GM06990 (cell line): Measurements from ENCODE around the gene APOBEC3A.
A peak's percentile ranks its signal among the peaks of the same experiment; 100 is the strongest.

Source experiments
- DNase-seq: peaks from one replicate; pipeline ENCODE4 v3.0.0-alpha.2; 2011; ENCODE audit not compliant: insufficient read length; ENCODE audit errors: extremely low read depth
- H3K27me3 ChIP-seq: replicated peaks from 2 replicates; pipeline ENCODE4 v1.6.0; 2011; ENCODE audit warnings: low read length; ENCODE audit not compliant: control insufficient read depth, insufficient read depth
- H3K36me3 ChIP-seq: 2 replicates; pipeline ENCODE4 v1.5.1; 2011; ENCODE audit warnings: low read length; ENCODE audit not compliant: control insufficient read depth, insufficient read depth
- H3K4me3 ChIP-seq: replicated peaks from 2 replicates; pipeline ENCODE4 v1.5.1; 2011; ENCODE audit warnings: low read depth, mild to moderate bottlenecking, control low read depth, low read length
- TF ChIP-seq, protein P1 (sequence below): IDR thresholded peaks from 2 replicates; pipeline ENCODE4 v1.5.1; 2011; ENCODE audit warnings: low read length, control low read depth, mild to moderate bottlenecking, inconsistent platforms; ENCODE audit not compliant: insufficient read depth, poor library complexity, severe bottlenecking

Gene APOBEC3A

DNA sequence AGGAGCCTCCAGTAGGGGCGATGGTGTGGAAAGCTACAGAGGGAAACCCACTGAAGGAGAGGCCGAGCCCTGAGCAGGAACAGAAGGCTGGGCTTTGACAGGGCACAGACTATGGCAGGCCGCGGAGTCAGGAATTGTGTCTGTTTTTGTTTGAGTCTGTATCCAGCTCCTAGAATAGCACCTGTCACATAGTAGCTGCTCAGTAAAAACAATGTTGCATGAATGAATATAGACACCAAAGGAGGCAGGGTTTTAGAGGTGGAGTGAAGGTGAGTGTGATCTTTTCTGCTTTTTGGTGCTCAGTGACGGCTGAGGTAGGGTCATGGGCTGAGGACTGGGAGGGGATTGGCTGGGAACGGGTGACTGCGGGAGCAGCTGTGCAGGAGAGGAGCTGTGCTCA lies 18.5 kb upstream of the APOBEC3A start:
- no peak overlapping the region for H3K4me3 ChIP-seq
- no peak for DNase-seq
- TF ChIP-seq, protein P1, sequence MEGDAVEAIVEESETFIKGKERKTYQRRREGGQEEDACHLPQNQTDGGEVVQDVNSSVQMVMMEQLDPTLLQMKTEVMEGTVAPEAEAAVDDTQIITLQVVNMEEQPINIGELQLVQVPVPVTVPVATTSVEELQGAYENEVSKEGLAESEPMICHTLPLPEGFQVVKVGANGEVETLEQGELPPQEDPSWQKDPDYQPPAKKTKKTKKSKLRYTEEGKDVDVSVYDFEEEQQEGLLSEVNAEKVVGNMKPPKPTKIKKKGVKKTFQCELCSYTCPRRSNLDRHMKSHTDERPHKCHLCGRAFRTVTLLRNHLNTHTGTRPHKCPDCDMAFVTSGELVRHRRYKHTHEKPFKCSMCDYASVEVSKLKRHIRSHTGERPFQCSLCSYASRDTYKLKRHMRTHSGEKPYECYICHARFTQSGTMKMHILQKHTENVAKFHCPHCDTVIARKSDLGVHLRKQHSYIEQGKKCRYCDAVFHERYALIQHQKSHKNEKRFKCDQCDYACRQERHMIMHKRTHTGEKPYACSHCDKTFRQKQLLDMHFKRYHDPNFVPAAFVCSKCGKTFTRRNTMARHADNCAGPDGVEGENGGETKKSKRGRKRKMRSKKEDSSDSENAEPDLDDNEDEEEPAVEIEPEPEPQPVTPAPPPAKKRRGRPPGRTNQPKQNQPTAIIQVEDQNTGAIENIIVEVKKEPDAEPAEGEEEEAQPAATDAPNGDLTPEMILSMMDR = no peak
- no peaks in the 10 kb centered on the region for H3K27me3 ChIP-seq
- no peaks in the 10 kb centered on the region for H3K36me3 ChIP-seq

DNA sequence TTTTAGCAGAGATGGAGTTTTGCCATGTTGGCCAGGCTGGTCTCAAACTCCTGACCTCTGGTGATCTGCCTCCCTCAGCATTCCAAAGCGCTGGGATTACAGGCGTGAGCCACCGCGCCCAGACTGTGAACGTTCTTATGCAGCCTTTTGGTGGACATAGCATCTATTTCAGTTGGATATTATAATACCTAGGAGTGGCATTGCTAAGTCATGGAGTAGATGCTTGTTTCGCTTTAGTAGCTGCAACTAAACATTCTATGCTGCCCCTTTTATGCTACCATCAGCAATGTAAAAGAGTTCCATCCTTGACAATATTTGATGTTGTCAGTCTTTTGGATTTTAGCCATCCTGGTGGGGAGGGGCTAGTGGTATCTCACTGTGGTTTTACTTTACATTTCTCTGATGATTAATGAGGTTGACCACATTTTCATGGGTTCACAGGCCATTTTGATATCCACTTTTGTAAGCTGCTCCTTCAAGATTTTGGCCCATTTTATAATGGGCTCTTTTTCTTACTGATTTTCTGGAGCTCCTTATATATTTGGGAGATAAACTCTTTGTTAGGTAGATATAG lies 16.5 kb upstream of the APOBEC3A start:
- TF ChIP-seq, protein P1 = no peak

DNA sequence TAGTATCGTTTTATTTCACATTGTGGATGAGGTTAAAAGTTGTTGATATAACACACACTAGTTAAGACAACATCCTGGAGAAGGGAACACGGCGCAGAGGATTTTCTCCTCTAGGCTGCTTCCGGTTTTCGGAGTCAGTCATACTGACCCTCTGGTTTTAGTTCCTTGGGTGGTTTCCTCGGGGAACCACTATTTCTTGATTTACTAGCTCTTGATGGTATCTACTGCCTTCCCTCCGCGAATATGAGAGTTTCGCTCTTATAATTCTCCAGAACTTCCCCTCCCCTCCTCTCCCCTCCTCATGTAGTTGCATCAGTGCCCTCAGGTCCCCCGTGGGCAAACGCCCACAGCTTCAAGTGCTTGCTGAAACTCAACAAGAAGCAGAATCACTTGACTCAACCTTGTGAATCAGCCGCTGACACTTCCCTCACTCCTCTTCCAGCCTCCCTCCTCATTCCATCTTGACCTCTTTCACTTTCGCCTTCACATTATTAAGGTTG lies 15.9 kb upstream of the APOBEC3A start:
- peak overlapping the region; percentile 20 for H3K4me3 ChIP-seq
- H3K27me3 ChIP-seq = no peaks in the 10 kb centered on the region
- H3K36me3 ChIP-seq = no peaks in the 10 kb centered on the region
- DNase-seq = peak; percentile 77
- TF ChIP-seq, protein P1 = no peak

More for the DNA sequence above, 16.5 kb upstream of the APOBEC3A start:
- no peak overlapping the region for H3K4me3 ChIP-seq
- no peaks in the 10 kb centered on the region for H3K36me3 ChIP-seq
- DNase-seq = peak; percentile 39
- H3K27me3 ChIP-seq = no peaks in the 10 kb centered on the region

DNA sequence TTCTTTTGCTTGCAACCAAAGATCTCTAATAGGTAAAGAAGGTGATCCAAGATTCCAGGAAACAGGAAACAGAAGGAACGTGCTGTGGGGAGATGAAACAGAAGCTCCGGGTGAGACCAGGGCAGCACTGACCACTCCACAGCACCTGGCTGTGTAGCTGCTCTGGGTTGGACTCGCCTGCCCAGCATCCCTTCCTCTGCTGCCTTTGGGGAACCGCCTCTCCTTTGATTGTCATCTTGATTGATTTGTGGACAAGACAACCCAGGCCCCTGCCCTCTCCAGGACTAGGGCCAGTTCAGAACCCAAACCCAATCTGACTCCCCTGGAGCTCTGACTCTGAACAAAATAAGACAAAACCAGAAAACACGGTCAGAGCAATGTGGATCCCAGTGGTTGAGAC lies 14.7 kb upstream of the APOBEC3A start:
- TF ChIP-seq, protein P1 = no peak
- Histone ChIP-seq H3K27me3 (no peaks in the 10 kb centered on the region), H3K36me3 (no peaks in the 10 kb centered on the region), H3K4me3 (no peak overlapping the region)
- no peak for DNase-seq

DNA sequence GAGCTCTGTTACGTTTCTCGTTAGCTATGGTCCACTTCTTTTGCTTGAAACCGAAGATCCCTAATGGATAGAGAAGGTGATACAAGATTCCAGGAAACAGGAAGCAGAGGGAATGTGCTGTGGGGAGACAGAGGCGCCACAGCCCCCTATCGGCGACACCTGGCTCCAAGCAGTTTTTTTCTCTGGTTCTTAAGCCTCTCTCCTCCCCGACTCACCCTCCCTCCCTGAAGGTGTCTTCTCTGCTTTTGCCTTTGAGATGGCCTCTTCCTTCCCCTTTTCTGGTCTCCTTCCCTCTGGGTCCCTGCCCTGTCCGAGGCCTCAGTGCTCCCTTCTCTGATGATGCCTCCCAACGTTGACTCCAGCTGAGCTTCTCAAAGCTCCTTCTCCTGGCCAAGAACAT lies 14.2 kb upstream of the APOBEC3A start:
- TF ChIP-seq, protein P1 = peak; percentile 32
- Histone ChIP-seq H3K36me3 (no peaks in the 10 kb centered on the region), H3K27me3 (no peaks in the 10 kb centered on the region), H3K4me3 (no peak overlapping the region)
- no peak for DNase-seq

DNA sequence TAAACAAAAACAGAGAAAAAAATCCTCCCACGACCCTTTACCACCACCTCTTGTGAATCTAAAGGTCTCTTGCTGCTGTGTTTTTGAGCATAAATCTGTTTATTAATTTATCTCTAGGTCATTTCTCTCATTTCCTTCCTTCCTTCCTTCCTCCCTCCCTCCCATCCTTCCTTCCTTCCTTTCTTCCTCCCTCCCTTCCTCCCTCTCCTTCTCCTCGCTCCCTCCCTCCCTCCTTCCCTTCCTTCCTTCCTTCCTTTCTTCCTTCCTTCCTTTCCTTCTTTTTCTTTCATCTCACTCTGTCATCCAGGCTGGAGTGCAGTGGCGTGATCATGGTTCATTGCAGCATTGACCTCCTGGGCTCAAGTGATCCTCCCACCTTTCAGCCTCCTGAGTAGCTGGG lies 13.5 kb upstream of the APOBEC3A start:
- H3K36me3 ChIP-seq = no peaks in the 10 kb centered on the region
- H3K27me3 ChIP-seq = no peaks in the 10 kb centered on the region
- TF ChIP-seq, protein P1 = no peak
- H3K4me3 ChIP-seq = no peak overlapping the region
- no peak for DNase-seq
